PC-9 (cell line): ENCODE measurements around the gene MAPK12.

Experiments used
- CTCF ChIP-seq: fragments of 200-600 bp; sonication (generic); conservative IDR thresholded peaks from 2 replicates; pipeline ENCODE4 v1.6.1; 2017; ENCODE audit warnings: mixed run types, antibody characterized with exemption, mild to moderate bottlenecking, moderate library complexity
- EZH2 ChIP-seq: fragments of 200-600 bp; sonication (generic); IDR thresholded peaks from 2 replicates; pipeline ENCODE4 v1.8.0; 2017; ENCODE audit warnings: antibody characterized with exemption, low read depth

GRCh38 chr22:50297510-50298265 is 36.2 kb upstream of the MAPK12 start:
- TF ChIP-seq CTCF (no peak), EZH2 (no peak)
